NCI-H128 (cell line): ENCODE results near the gene ANGPTL8.
A peak's percentile ranks its signal among the peaks of the same experiment; 100 is the strongest.

Experiments
- DNase-seq: peaks from one replicate; lab custom pipeline; 2025; ENCODE audit not compliant: unreplicated experiment; lab: John Stamatoyannopoulos, UW

ANGPTL8 gene

GRCh38 chr19:11239377-11240000, at the start of gene ANGPTL8:
Gene ANGPTL8, plus strand, starts transcription at chr19:11239619. Its CDS starts 19 bp downstream, at chr19:11239638.
- DNase-seq: no peak

GRCh38 chr19:11190501-11190900, 48.9 kb upstream of the ANGPTL8 start:
- DNase-seq: no peak

GRCh38 chr19:11191273-11191755, 48.1 kb upstream of the ANGPTL8 start:
- DNase-seq: no peak

GRCh38 chr19:11191934-11192333, 47.5 kb upstream of the ANGPTL8 start:
- DNase-seq: no peak

GRCh38 chr19:11192957-11193939, 46.2 kb upstream of the ANGPTL8 start:
- DNase-seq: no peak

GRCh38 chr19:11194173-11194572, 45.2 kb upstream of the ANGPTL8 start:
- DNase-seq: no peak

- no peak for DNase-seq
Measured at GRCh38 chr19:11194656-11195558, 44.5 kb upstream of the ANGPTL8 start.

- DNase-seq: no peak
Measured at GRCh38 chr19:11195681-11196080, 43.7 kb upstream of the ANGPTL8 start.

GRCh38 chr19:11196406-11197287, 42.8 kb upstream of the ANGPTL8 start:
- DNase-seq: no peak

GRCh38 chr19:11197291-11198174, 41.9 kb upstream of the ANGPTL8 start, which contains the start of gene KANK2:
Gene KANK2, minus strand, starts transcription at chr19:11197545. Its CDS starts 3,034 bp downstream, at chr19:11194511.
- peak; percentile 63 for DNase-seq

- no peak for DNase-seq
Measured at GRCh38 chr19:11198175-11198534, 41.3 kb upstream of the ANGPTL8 start.

GRCh38 chr19:11198769-11199424, 40.5 kb upstream of the ANGPTL8 start:
- DNase-seq: no peak

- no peak for DNase-seq
Measured at GRCh38 chr19:11199517-11199916, 39.9 kb upstream of the ANGPTL8 start.

GRCh38 chr19:11200015-11200574, 39.3 kb upstream of the ANGPTL8 start:
- no peak for DNase-seq

- DNase-seq: no peak
Measured at GRCh38 chr19:11200931-11201330, 38.5 kb upstream of the ANGPTL8 start.

GRCh38 chr19:11201791-11202190, 37.6 kb upstream of the ANGPTL8 start:
- DNase-seq: no peak

GRCh38 chr19:11202488-11203193, 36.8 kb upstream of the ANGPTL8 start:
- no peak for DNase-seq
